Measurements from ENCODE around the gene DBN1.

DBN1 gene

GRCh38 chr5:177473443-177474001, at the start of gene DBN1:
Gene DBN1, minus strand, starts transcription at chr5:177473634. Its CDS starts 113 bp downstream, at chr5:177473521.
- no peak for DNase-seq (ENCODE audit: low read depth)
- no peak for TF ChIP-seq CTCF (IDR thresholded peaks at IDR 0.05; ENCODE audit: control insufficient read depth, extremely low read depth, insufficient read depth)

GRCh38 chr5:177520916-177521513, 47.6 kb upstream of the DBN1 start:
- 0 out of 2 replicates have a peak, but pooled peaks have one; percentile 5 for TF ChIP-seq CTCF (IDR thresholded peaks at IDR 0.05; ENCODE audit: control insufficient read depth, extremely low read depth, insufficient read depth)
- no peak for DNase-seq (ENCODE audit: low read depth)
- no peak overlapping the region for H3K4me3 ChIP-seq (ENCODE audit: low read depth, low read length)

More at GRCh38 chr5:177473443-177474001, at the start of gene DBN1:
- H3K4me3 ChIP-seq (ENCODE audit: low read depth, low read length) = peak within 1 kb of the TSS; percentile 81

GRCh38 chr5:177520271-177520670, 46.8 kb upstream of the DBN1 start:
- no peak for DNase-seq (ENCODE audit: low read depth)
- no peak overlapping the region for H3K4me3 ChIP-seq (ENCODE audit: low read depth, low read length)
- TF ChIP-seq CTCF (IDR thresholded peaks at IDR 0.05; ENCODE audit: control insufficient read depth, extremely low read depth, insufficient read depth) = no peak

- no peak for DNase-seq (ENCODE audit: low read depth)
- no peak for TF ChIP-seq CTCF (IDR thresholded peaks at IDR 0.05; ENCODE audit: control insufficient read depth, extremely low read depth, insufficient read depth)
- no peak overlapping the region for H3K4me3 ChIP-seq (ENCODE audit: low read depth, low read length)
Measured at GRCh38 chr5:177519463-177520235, 46.2 kb upstream of the DBN1 start.

- peak; percentile 19; the same call in 1 of the 2 replicates for TF ChIP-seq CTCF (IDR thresholded peaks at IDR 0.05; ENCODE audit: control insufficient read depth, extremely low read depth, insufficient read depth)
- H3K4me3 ChIP-seq (ENCODE audit: low read depth, low read length) = peak within 1 kb of the TSS; percentile 98
- DNase-seq (ENCODE audit: low read depth) = peak; percentile 100
Measured at GRCh38 chr5:177516601-177517568, 43.5 kb upstream of the DBN1 start, which contains the start of gene DDX41. Gene DDX41, minus strand, starts transcription at chr5:177516961. Its CDS starts 16 bp downstream, at chr5:177516945.

DNA sequence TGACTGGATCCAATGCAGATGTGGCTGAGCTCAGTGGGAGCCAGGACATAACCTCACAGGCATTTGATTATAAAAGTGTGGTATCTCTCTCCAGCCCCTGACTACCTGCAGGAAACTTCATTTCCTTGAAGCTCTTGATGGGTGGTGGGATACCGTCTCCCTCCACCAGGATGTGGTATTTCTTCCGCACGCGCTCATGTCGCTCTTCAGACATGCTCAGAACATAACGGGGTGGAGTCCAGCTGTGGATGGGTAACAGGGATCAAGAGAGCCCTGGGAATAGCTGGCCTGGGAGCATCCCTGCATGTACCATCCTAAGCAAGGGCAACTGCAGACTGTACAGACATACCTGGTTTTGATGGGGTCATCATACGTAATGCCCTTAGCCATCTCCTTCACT, 42.1 kb upstream of the DBN1 start:
- H3K4me3 ChIP-seq (ENCODE audit: low read depth, low read length) = peak overlapping the region; percentile 98
- DNase-seq (ENCODE audit: low read depth) = no peak
- TF ChIP-seq CTCF (IDR thresholded peaks at IDR 0.05; ENCODE audit: control insufficient read depth, extremely low read depth, insufficient read depth) = no peak
